Prostate gland (tissue), 2 donors: ENCODE data around the gene SLC6A16.

Experiments
- POLR2A ChIP-seq: fragments of 450-650 bp; IDR thresholded peaks from one replicate; pipeline ENCODE4 v1.6.1; 2016; ENCODE audit warnings: antibody characterized with exemption, mild to moderate bottlenecking
- POLR2AphosphoS5 ChIP-seq: sonication (generic); formaldehyde crosslinking; IDR thresholded peaks from one replicate; pipeline ENCODE4 v1.6.1; 2017; ENCODE audit warnings: antibody characterized with exemption
- TF ChIP-seq, protein P1 (sequence below), 4 experiments: fragments of 200-600 bp in 2 of 4; fragments of 450-650 bp in 2 of 4; sonication (generic) in 2 of 4; IDR thresholded peaks; 1 replicate in 3 of 4; 2 replicates in 1 of 4; pipeline ENCODE4 v1.5.1; 2016 to 2019; ENCODE audit warnings: antibody characterized with exemption in 4 of 4, mild to moderate bottlenecking in 2 of 4, moderate library complexity in 2 of 4

DNA sequence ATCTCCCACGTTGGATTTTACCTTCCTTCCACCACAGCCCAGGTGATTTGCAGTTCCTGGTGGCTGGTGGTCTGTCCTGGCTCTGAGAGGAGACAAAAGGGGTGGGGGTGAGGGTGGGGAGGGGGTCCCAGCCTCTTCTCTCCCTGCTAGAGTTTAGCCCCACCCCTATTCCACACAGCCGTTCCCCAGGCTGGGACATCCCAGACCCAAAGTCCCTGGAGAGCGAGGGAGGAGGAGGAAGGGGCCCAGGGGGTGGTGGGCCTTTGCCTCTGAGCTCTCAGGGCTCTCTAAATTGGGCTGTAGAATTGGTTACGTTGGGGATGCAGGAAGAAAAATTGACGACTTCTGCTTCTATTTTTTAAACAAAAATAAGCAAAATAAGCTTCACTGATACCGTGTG is 81.9 kb downstream of the SLC6A16 start:
- TF ChIP-seq POLR2AphosphoS5 (no peak), POLR2A (no peak)
- TF ChIP-seq, protein P1, sequence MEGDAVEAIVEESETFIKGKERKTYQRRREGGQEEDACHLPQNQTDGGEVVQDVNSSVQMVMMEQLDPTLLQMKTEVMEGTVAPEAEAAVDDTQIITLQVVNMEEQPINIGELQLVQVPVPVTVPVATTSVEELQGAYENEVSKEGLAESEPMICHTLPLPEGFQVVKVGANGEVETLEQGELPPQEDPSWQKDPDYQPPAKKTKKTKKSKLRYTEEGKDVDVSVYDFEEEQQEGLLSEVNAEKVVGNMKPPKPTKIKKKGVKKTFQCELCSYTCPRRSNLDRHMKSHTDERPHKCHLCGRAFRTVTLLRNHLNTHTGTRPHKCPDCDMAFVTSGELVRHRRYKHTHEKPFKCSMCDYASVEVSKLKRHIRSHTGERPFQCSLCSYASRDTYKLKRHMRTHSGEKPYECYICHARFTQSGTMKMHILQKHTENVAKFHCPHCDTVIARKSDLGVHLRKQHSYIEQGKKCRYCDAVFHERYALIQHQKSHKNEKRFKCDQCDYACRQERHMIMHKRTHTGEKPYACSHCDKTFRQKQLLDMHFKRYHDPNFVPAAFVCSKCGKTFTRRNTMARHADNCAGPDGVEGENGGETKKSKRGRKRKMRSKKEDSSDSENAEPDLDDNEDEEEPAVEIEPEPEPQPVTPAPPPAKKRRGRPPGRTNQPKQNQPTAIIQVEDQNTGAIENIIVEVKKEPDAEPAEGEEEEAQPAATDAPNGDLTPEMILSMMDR (IDR thresholded peaks at IDR 0.05): no peak
